ENCODE data around the gene HVCN1.
"Not testable (repeated sequence)": the region's sequence is repeated elsewhere in the genome, so short reads cannot be mapped to it uniquely, and the experiment has no call there.

HVCN1 gene, protein sequence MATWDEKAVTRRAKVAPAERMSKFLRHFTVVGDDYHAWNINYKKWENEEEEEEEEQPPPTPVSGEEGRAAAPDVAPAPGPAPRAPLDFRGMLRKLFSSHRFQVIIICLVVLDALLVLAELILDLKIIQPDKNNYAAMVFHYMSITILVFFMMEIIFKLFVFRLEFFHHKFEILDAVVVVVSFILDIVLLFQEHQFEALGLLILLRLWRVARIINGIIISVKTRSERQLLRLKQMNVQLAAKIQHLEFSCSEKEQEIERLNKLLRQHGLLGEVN

GRCh38 chr12:110688446-110689280 lies at the start of gene HVCN1:
Gene HVCN1, minus strand, starts transcription at chr12:110689115. Its CDS starts 5,870 bp downstream, at chr12:110683245.
- ChIA-PET POLR2A (no interaction called here), CTCF (no interaction called here)
- DNase-seq (ENCODE audit: low read depth, low spot score), result no peak
- peak within 1 kb of the TSS; percentile 58 for H3K4me3 ChIP-seq (ENCODE audit: low read depth, low read length)
- no peak for TF ChIP-seq CTCF (IDR thresholded peaks at IDR 0.05; ENCODE audit: insufficient read depth, low read length, missing control alignments)

DNA sequence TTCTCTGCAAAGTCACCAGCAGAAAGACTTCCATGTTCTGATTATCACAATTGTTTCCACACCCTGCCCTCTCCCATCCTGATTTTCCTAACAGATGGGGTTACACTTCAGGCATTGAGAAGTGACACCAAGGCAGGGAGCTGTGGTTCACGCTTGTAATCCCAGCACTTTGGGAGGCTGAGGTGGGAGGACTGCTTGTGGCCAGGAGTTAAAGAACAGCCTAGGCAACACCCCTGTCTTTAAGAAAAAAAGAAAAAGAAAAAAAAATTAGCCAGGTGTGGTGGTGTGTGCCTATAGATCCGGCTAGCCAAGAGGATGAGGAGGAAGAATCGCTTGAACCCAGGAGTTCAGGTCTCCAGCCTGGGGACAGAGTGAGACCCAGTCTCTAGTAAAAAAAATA lies 48.6 kb upstream of the HVCN1 start:
- ChIA-PET POLR2A (no interaction called here), CTCF (interaction anchor here (1.3 kb wide), 1 partner anchor 150 kb away, joined by 5 read pairs; no protein-coding TSS in a partner anchor)
- no peak overlapping the region for H3K4me3 ChIP-seq (ENCODE audit: low read depth, low read length)
- DNase-seq (ENCODE audit: low read depth, low spot score), result no peak
- TF ChIP-seq CTCF (IDR thresholded peaks at IDR 0.05; ENCODE audit: insufficient read depth, low read length, missing control alignments), result no peak

GRCh38 chr12:110737016-110737415 lies 48.1 kb upstream of the HVCN1 start:
- CTCF ChIA-PET, result interaction anchor here (1.1 to 1.3 kb wide), 2 partner anchors 29 to 151 kb away, joined by 3 to 5 read pairs; no protein-coding TSS in a partner anchor
- POLR2A ChIA-PET; H3K4me3 ChIP-seq (ENCODE audit: low read depth, low read length); DNase-seq (ENCODE audit: low read depth, low spot score): not testable (repeated sequence)

DNA sequence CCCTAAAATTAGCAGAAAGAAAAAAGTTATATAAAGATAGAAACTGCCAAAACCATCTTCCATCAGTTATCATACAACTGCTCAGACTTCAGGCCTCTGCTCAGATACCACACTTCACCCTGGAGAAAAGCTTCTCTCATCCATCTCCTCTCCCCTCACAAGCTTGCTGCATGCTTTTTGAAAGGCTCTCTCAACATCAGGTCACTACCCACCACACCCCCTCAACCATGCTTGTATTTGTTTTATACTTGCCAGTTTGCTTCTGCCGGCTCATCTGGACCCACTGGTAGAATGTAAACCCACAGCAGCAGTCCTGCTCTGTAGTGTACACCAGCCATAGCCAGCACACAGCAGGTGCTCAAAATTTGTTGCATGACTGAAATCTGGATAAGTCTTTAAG lies 45.0 kb upstream of the HVCN1 start:
- POLR2A ChIA-PET, result no interaction called here
- no peak for TF ChIP-seq CTCF (IDR thresholded peaks at IDR 0.05; ENCODE audit: insufficient read depth, low read length, missing control alignments)
- CTCF ChIA-PET, result interaction anchor here (1.0 kb wide), 2 partner anchors 11 to 284 kb away, joined by 3 read pairs; partner anchors contain the start of gene ARPC3

DNA sequence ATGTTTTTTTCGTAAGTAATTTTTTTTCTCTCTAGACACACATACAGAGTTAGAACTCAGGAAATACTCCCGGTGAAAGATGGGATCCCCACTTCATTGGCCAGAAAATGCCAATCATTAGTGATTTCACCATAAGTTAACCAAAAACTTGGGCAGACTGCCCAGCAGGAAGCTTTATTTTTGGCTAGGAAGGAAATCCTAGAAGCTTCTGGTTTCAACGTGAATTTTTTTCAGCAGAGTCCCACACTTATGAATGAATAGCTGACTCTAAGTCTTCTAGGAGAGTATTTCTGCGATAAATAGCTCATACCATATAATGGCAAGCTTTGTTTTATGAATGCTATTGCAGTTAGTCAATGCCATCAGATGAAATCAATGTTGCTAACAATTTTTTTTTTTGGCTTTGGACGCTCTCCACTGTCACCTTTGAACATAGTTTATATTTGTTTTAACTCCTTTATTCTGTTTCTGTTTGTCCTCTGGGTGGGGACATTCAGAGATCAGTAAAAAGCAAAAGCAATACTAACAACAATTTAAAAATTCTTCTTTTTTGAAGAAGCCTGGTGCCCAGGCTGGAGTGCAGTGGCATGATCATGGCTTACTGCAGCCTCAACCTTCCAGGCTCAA lies 44.3 kb upstream of the HVCN1 start:
- H3K4me3 ChIP-seq (ENCODE audit: low read depth, low read length), result no peak overlapping the region
- CTCF ChIA-PET, result interaction anchor here (1.0 kb wide), 2 partner anchors 10 to 283 kb away, joined by 3 read pairs; partner anchors contain the start of gene ARPC3
- POLR2A ChIA-PET, result no interaction called here
- DNase-seq (ENCODE audit: low read depth, low spot score), result no peak
- TF ChIP-seq CTCF (IDR thresholded peaks at IDR 0.05; ENCODE audit: insufficient read depth, low read length, missing control alignments), result no peak

More for the DNA sequence above, 45.0 kb upstream of the HVCN1 start:
- no peak overlapping the region for H3K4me3 ChIP-seq (ENCODE audit: low read depth, low read length)
- DNase-seq (ENCODE audit: low read depth, low spot score), result no peak

DNA sequence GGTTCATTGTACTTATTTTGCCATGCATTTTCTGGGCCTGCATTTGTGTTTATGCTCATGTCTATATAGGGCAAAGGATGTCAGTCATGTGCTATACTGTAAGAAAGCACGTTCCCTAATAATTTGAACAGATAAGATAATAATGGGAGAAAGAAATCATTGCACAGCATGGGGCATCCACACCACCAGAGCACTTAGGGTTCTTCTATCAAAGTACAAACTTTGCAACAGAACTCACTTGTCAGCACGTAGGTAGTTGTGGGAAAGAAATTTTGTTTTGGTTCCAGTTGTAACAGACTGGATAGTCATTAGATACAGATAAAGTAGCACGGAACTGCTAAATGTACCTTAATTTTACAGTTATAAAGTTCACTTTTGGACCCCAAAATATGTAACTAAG lies 43.7 kb upstream of the HVCN1 start:
- POLR2A ChIA-PET, result no interaction called here
- DNase-seq (ENCODE audit: low read depth, low spot score), result no peak
- CTCF ChIA-PET, result no interaction called here
- no peak overlapping the region for H3K4me3 ChIP-seq (ENCODE audit: low read depth, low read length)
- TF ChIP-seq CTCF (IDR thresholded peaks at IDR 0.05; ENCODE audit: insufficient read depth, low read length, missing control alignments), result no peak
